HuH-7 (cell line): ENCODE data around the gene CDH4.

Source experiments
- DNase-seq: peaks from one replicate; pipeline ENCODE4 v3.0.0; 2011; ENCODE audit warnings: low spot score

CDH4 gene

GRCh38 chr20:61582196-61582923 is 330.3 kb downstream of the CDH4 start:
- DNase-seq: no peak

GRCh38 chr20:61583356-61583755 is 331.3 kb downstream of the CDH4 start:
- no peak for DNase-seq

GRCh38 chr20:61584851-61585250 is 332.8 kb downstream of the CDH4 start:
- no peak for DNase-seq

GRCh38 chr20:61585764-61586163 is 333.7 kb downstream of the CDH4 start:
- no peak for DNase-seq

- DNase-seq: no peak
These were observed 335.0 kb downstream of the CDH4 start for GRCh38 chr20:61587036-61587435.

- DNase-seq: no peak
These were observed 335.7 kb downstream of the CDH4 start for GRCh38 chr20:61587681-61588289.

GRCh38 chr20:61588411-61589385 is 336.6 kb downstream of the CDH4 start:
- DNase-seq: no peak

- no peak for DNase-seq
These were observed 338.2 kb downstream of the CDH4 start for GRCh38 chr20:61590236-61590635.

- no peak for DNase-seq
These were observed 341.5 kb downstream of the CDH4 start for GRCh38 chr20:61593516-61593915.

GRCh38 chr20:61594198-61594597 is 342.1 kb downstream of the CDH4 start:
- no peak for DNase-seq

GRCh38 chr20:61595216-61595615 is 343.2 kb downstream of the CDH4 start:
- DNase-seq: no peak

GRCh38 chr20:61596687-61597330 is 344.7 kb downstream of the CDH4 start:
- DNase-seq: no peak

- no peak for DNase-seq
These were observed 345.9 kb downstream of the CDH4 start for GRCh38 chr20:61597996-61598395.

- DNase-seq: no peak
These were observed 346.5 kb downstream of the CDH4 start for GRCh38 chr20:61598586-61598985.

GRCh38 chr20:61599061-61599531 is 347.0 kb downstream of the CDH4 start:
- no peak for DNase-seq

GRCh38 chr20:61599541-61599992 is 347.5 kb downstream of the CDH4 start:
- DNase-seq: no peak

GRCh38 chr20:61600016-61600415 is 348.0 kb downstream of the CDH4 start:
- no peak for DNase-seq

- no peak for DNase-seq
These were observed 349.3 kb downstream of the CDH4 start for GRCh38 chr20:61601361-61601760.

GRCh38 chr20:61601853-61602252 is 349.8 kb downstream of the CDH4 start:
- DNase-seq: no peak

GRCh38 chr20:61603715-61604114 is 351.7 kb downstream of the CDH4 start:
- DNase-seq: no peak

GRCh38 chr20:61604549-61604948 is 352.5 kb downstream of the CDH4 start:
- no peak for DNase-seq

GRCh38 chr20:61605283-61605682 is 353.2 kb downstream of the CDH4 start:
- DNase-seq: no peak
